Occipital lobe (tissue), 1 donor: ENCODE measurements around the gene CHIT1. TPM values are rescaled to one million over a fixed set of nuclear protein-coding genes. Genes with fewer than 3 reads are reported as not detected.

Experiments used
- total RNA-seq: library from RNA; depleted of rRNA; stranded (reverse); fragments of >200 nt; gene quantifications from one replicate; pipeline ENCODE4 v1.2.3, GENCODE V29; 2014

The CHIT1 gene
- total RNA-seq, 1 donor from 2014 or later: not detected

Other genes with a start within 250 kb of the CHIT1 start
- gene TMEM183A, start 222.3 kb downstream of the CHIT1 start, total RNA-seq: 131 TPM
- gene PPFIA4, start 203.2 kb downstream of the CHIT1 start, total RNA-seq: 11.1 TPM
- not detected for gene MYOG, start 143.7 kb downstream of the CHIT1 start, total RNA-seq
- gene ADORA1, start 101.9 kb downstream of the CHIT1 start, total RNA-seq: 24.0 TPM
- gene MYBPH, start 53.8 kb downstream of the CHIT1 start, total RNA-seq: not detected
- gene CHI3L1, start 43.0 kb downstream of the CHIT1 start, total RNA-seq: 1.6 TPM
- 13.9 TPM for gene BTG2, start 75.8 kb upstream of the CHIT1 start, total RNA-seq
- gene FMOD, start 121.4 kb upstream of the CHIT1 start, total RNA-seq: 1.1 TPM
- 0.16 TPM for gene PRELP, start 246.1 kb upstream of the CHIT1 start, total RNA-seq